ENCODE results near the gene RPL26.
A peak's percentile ranks its signal among the peaks of the same experiment; 100 is the strongest.
"Not testable (repeated sequence)": the region's sequence is repeated elsewhere in the genome, so short reads cannot be mapped to it uniquely, and the experiment has no call there.

RPL26 gene

GRCh38 chr17:8393470-8394231 is 10.7 kb upstream of the RPL26 start:
- no peak for DNase-seq

- DNase-seq: no peak
Observed at GRCh38 chr17:8392674-8393469, 9.9 kb upstream of the RPL26 start.

GRCh38 chr17:8392274-8392673 is 9.3 kb upstream of the RPL26 start:
- DNase-seq: no peak

- no peak for DNase-seq
Observed at GRCh38 chr17:8391711-8392110, 8.7 kb upstream of the RPL26 start.

GRCh38 chr17:8387914-8388651 is 5.1 kb upstream of the RPL26 start:
- DNase-seq: no peak

GRCh38 chr17:8386841-8387240 is 3.8 kb upstream of the RPL26 start:
- DNase-seq: no peak

- DNase-seq: no peak
Observed at GRCh38 chr17:8384801-8385378, 1.9 kb upstream of the RPL26 start.

- no peak for DNase-seq
Observed at GRCh38 chr17:8382880-8383142, 182 bp downstream of the RPL26 start.

GRCh38 chr17:8382052-8382879 is 727 bp downstream of the RPL26 start:
- DNase-seq: no peak

GRCh38 chr17:8380049-8380448 is 2.9 kb downstream of the RPL26 start:
- no peak for DNase-seq

GRCh38 chr17:8378117-8378516 is 4.9 kb downstream of the RPL26 start:
- not testable (repeated sequence) for DNase-seq

- no peak for DNase-seq
Observed at GRCh38 chr17:8377422-8377821, 5.6 kb downstream of the RPL26 start.

- peak; percentile 76 for DNase-seq
Observed at GRCh38 chr17:8376271-8377067, 6.5 kb downstream of the RPL26 start, which contains the start of gene KRABD2. KRABD2 (minus strand) TSS chr17:8376704.

GRCh38 chr17:8375738-8376259 is 7.2 kb downstream of the RPL26 start:
- no peak for DNase-seq

- DNase-seq: not testable (repeated sequence)
Observed at GRCh38 chr17:8373856-8374255, 9.1 kb downstream of the RPL26 start.

GRCh38 chr17:8372422-8372821 is 10.6 kb downstream of the RPL26 start:
- DNase-seq: no peak

GRCh38 chr17:8371786-8372185 is 11.2 kb downstream of the RPL26 start:
- no peak for DNase-seq

- DNase-seq: no peak
Observed at GRCh38 chr17:8369944-8370343, 13.0 kb downstream of the RPL26 start.

GRCh38 chr17:8368193-8368592 is 14.8 kb downstream of the RPL26 start:
- no peak for DNase-seq

GRCh38 chr17:8366231-8366630 is 16.8 kb downstream of the RPL26 start:
- DNase-seq: no peak

GRCh38 chr17:8365143-8365542 is 17.9 kb downstream of the RPL26 start:
- DNase-seq: no peak

All from NCI-H1048 (cell line).